GM12872 (cell line): ENCODE measurements around the gene RERG.

Source experiments
- TF ChIP-seq, protein P1 (sequence below): IDR thresholded peaks from 3 replicates; pipeline ENCODE4 v1.5.1; 2011; ENCODE audit warnings: low read depth, mild to moderate bottlenecking, low read length, moderate library complexity; ENCODE audit not compliant: insufficient read depth

RERG gene

DNA sequence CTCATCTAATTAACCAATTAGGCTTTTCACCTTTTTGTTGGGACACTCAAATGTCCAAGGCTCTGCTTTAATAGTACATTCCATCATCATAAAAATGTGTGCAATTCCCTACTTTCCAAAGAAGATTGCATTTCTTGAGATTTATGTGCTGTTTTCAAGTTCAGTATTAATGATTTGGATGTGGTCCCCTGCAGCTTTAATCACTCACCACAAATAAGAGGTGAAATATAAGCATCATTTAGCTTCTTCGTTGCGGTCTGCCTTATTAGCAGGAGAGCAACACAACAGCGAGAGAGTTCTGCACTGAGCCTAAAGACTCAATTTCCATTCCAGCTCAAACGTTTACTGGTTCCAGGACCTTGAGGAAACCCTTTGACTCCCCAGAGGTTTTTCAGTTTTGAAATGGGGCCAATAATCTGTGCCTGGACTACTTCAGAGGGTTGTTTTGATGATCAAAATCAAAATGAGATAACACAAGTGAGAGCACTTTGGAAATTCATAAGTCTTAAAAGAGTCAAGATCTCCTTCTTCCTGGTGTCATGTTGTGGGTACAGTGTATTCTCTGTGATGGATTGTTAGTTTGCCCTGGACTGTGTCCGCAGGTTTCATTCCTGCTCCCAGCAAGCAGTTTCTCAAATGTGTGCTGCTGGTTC is 53.1 kb downstream of the RERG start:
- TF ChIP-seq, protein P1, sequence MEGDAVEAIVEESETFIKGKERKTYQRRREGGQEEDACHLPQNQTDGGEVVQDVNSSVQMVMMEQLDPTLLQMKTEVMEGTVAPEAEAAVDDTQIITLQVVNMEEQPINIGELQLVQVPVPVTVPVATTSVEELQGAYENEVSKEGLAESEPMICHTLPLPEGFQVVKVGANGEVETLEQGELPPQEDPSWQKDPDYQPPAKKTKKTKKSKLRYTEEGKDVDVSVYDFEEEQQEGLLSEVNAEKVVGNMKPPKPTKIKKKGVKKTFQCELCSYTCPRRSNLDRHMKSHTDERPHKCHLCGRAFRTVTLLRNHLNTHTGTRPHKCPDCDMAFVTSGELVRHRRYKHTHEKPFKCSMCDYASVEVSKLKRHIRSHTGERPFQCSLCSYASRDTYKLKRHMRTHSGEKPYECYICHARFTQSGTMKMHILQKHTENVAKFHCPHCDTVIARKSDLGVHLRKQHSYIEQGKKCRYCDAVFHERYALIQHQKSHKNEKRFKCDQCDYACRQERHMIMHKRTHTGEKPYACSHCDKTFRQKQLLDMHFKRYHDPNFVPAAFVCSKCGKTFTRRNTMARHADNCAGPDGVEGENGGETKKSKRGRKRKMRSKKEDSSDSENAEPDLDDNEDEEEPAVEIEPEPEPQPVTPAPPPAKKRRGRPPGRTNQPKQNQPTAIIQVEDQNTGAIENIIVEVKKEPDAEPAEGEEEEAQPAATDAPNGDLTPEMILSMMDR: no peak

DNA sequence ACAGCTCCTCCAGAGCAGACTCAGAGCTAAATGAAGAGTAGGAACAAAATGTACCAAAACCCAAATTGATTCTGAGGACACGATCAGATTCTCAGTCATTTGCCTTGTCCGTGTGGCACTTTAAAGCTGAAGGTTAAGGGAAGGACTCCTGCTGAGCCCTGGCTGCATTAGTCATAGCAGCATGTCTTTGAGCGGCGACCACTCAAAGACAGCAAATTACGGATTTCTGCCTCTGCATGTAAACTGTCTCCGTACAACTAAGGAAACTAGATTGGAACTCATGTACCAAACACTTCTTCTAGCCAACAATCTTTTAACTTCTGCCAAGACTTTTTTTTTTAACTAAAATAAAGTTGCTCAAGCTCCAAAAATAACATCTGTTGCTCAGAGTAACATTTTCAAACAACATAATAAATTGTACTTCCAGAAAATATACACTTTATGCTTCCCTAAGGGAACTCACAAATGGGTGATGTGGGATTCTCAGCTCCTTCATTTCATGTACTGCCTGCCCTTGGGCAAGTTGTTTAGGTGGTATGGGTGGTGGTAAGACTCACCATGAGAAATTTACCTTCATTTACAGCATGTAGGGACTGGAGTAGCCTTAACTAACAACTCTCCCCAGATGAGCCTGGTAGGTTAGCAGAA is 56.1 kb downstream of the RERG start:
- TF ChIP-seq, protein P1: no peak

DNA sequence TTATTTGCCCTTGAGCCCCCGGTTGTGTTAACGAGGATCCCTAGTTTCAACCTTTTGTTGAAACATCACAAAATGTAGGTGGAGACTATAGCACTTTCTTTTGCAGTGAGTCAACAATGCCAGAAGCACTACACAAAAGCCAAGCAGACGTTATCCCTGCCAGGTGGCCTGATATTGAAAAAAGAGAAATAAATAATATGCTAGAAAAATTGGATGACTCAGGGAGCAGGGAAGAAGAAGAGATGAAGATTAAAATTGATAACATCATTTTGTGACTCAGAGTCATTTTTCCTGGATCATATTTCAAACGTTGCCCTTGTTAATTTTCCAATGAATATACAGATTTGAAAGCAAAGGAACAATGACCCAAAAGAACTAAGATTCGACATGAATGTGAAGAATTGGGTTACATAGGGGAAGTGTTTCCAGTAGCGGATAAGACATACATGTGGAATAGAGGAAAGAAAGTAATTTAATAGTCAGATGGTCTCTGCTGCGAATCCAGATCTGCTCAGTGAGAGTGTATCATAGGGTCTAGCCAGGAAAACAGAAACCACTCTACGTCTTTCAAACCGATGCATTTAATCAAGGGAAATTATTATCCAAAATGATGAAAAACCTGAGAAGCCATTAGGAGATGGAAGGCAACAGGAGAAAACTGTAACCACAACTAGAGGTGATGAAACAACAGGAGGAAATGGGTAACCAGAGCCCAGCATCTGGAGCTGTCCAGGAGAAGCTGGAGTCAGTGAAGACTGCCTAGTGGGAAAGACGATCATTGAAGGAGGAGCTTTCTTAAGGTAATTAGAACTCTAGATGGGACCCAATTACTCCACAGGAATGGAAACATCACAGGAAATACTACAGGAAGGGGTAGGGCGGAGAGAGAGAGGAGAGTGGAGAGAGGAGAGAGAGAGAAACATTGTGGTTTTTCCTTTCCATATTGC is 57.9 kb downstream of the RERG start:
- TF ChIP-seq, protein P1: no peak

DNA sequence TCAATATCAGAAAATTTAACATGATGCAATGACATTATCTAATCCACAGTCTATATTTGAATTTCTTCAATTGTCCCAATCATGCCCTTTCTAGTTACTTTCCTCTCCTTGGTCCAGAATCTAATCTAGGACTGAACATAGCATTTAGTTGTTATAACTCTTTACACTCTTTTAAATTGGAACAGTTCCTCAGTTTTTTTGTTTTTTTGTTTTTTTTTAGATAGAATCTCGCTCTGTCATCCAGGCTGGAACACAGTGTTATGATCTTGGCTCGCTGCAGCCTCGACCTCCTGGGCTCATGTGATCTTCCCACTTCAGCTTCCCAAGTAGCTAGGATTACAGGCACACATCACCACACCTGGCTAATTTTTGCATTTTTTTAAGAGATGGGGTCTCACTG is 63.1 kb downstream of the RERG start:
- TF ChIP-seq, protein P1: no peak

DNA sequence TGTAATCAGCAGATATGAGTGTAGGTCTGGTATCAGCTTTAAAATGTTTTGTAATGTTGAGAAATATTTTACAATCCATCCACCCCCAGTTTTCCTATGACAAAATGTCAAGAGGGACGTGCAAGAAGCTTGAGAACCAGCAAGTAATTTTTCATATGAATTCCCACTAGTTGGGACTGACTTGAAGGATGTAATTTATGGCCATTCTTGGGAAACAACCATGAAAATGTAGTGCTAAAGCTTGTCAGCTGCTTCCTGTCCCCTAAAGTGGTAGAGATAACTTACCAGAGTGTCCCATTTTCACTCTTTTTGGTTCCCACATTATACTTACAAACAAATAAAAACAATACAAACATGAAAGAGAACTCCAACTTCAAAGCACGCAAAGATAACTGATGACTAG is 63.9 kb downstream of the RERG start:
- TF ChIP-seq, protein P1: no peak

DNA sequence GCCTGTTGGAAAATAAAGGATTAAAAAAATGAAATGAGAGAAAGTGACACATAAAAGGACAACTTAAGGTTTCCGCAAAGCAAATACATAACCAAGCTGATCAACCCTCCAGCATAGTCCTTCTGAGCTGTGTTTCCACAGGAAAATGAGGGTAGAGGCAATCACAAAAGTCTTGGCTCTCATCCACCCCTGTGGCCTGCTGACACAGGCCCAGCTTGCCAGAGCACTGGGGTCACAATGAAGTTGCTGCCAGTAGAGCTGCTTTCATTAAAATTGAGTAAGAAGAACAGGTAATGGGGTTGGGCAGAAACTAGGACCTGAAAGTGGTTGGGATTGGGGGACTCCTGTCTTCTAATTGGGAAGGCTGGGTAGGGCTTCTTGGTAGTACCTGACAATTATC is 65.9 kb downstream of the RERG start:
- TF ChIP-seq, protein P1: no peak

DNA sequence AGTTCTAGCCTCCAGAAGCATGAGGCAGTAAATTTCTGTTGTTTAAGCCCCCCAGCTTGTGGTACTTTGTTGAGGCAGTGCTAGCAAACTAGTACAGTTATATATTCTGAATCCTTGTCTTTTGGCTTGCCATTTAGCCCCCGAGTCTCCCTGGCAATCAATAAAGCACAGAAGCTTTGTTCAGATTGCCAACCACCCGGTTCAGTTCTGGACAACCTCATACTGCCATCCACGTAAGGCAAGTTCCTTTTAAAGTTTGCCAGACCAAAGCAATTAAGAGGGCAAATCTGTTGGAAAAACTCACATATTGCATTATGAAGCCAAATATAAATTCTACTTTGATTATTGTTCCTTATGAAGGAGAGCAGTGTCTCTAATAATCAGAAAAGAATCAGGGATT is 67.1 kb downstream of the RERG start:
- TF ChIP-seq, protein P1: no peak
